GM12878 (cell line): ENCODE results near the gene FOXO1. TPM values are rescaled to one million over a fixed set of nuclear protein-coding genes. Genes with fewer than 3 reads are reported as not detected.

Source experiments
- ATF7 ChIP-seq: fragments of 450-650 bp; IDR thresholded peaks from 2 replicates; pipeline ENCODE4 v1.6.1; 2016; ENCODE audit warnings: low read depth, mild to moderate bottlenecking
- BCL3 ChIP-seq: IDR thresholded peaks from 2 replicates; pipeline ENCODE4 v1.6.1; 2011; ENCODE audit warnings: borderline replicate concordance, low read depth, mild to moderate bottlenecking, moderate library complexity, low read length; ENCODE audit not compliant: insufficient read depth, poor library complexity, severe bottlenecking
- BHLHE40 ChIP-seq, 2 experiments: fragments of 450-650 bp in 1 of 2; IDR thresholded peaks; 2 replicates each; pipeline ENCODE4 v1.6.1; 2011 to 2017; ENCODE audit warnings: low read depth in 2 of 2, borderline replicate concordance in 1 of 2, improper control_type of control experiment in 1 of 2, low read length in 1 of 2, mild to moderate bottlenecking in 1 of 2
- CHD2 ChIP-seq: IDR thresholded peaks from 2 replicates; pipeline ENCODE4 v1.6.1; 2011; ENCODE audit warnings: low read depth, low read length, improper control_type of control experiment, borderline replicate concordance
- EP300 ChIP-seq, 2 experiments: fragments of 150-350 bp in 1 of 2; IDR thresholded peaks; 2 replicates each; pipeline ENCODE4 v1.6.1; 2011 to 2012; ENCODE audit warnings: low read depth in 2 of 2, low read length in 2 of 2, borderline replicate concordance in 1 of 2, improper control_type of control experiment in 1 of 2, inconsistent platforms in 1 of 2; ENCODE audit not compliant: control insufficient read depth in 1 of 2
- ETV6 ChIP-seq, 2 experiments: fragments of 450-650 bp in 1 of 2; IDR thresholded peaks in 1 of 2; conservative IDR thresholded peaks in 1 of 2; 2 replicates each; pipeline ENCODE4 v1.6.1; 2014; ENCODE audit warnings: antibody characterized with exemption in 1 of 2, borderline replicate concordance in 1 of 2, low read depth in 1 of 2, mild to moderate bottlenecking in 1 of 2, moderate library complexity in 1 of 2
- MEF2A ChIP-seq: IDR thresholded peaks from 2 replicates; pipeline ENCODE4 v1.6.1; 2011; ENCODE audit warnings: low read depth, mild to moderate bottlenecking, low read length, moderate library complexity; ENCODE audit not compliant: insufficient read depth
- MEF2B ChIP-seq: fragments of 450-650 bp; IDR thresholded peaks from 2 replicates; pipeline ENCODE4 v1.6.1; 2018; ENCODE audit warnings: mild to moderate bottlenecking, moderate library complexity; ENCODE audit not compliant: partially characterized antibody, poor library complexity, severe bottlenecking
- MXI1 ChIP-seq: fragments of 150-350 bp; IDR thresholded peaks from 2 replicates; pipeline ENCODE4 v1.6.1; 2011; ENCODE audit warnings: low read depth, mild to moderate bottlenecking, inconsistent platforms, low read length, improper control_type of control experiment
- NR2C2 ChIP-seq: IDR thresholded peaks from 2 replicates; pipeline ENCODE4 v1.6.1; 2011; ENCODE audit warnings: borderline replicate concordance, low read depth; ENCODE audit not compliant: control insufficient read depth, insufficient read length
- NRF1 ChIP-seq: conservative IDR thresholded peaks from 2 replicates; pipeline ENCODE4 v1.6.1; 2011; ENCODE audit warnings: mild to moderate bottlenecking, low read depth, low read length, improper control_type of control experiment
- PRDM15 ChIP-seq: fragments of 450-650 bp; formaldehyde crosslinking; IDR thresholded peaks from 2 replicates; pipeline ENCODE4 v1.4.0; 2020; ENCODE audit warnings: mild to moderate bottlenecking, moderate library complexity
- RUNX3 ChIP-seq: IDR thresholded peaks from 2 replicates; pipeline ENCODE4 v1.6.1; 2012; ENCODE audit warnings: low read length, inconsistent platforms
- TAF1 ChIP-seq: IDR thresholded peaks from 2 replicates; pipeline ENCODE4 v1.6.1; 2011; ENCODE audit warnings: mild to moderate bottlenecking, low read depth, low read length, borderline replicate concordance
- TCF7 ChIP-seq: IDR thresholded peaks from 2 replicates; pipeline ENCODE4 v1.6.1; 2014; ENCODE audit warnings: antibody characterized with exemption, borderline replicate concordance
- ZNF24 ChIP-seq: fragments of 450-650 bp; IDR thresholded peaks from 2 replicates; pipeline ENCODE4 v1.6.1; 2017; ENCODE audit warnings: antibody characterized with exemption, mild to moderate bottlenecking
- polyA plus RNA-seq, 11 experiments: library from polyadenylated mRNA; depleted of rRNA in 4 of 11; unstranded in 6 of 11; stranded (reverse) in 5 of 11; fragments of >200 nt; fragmentation: Nextera tagmentation in 4 of 11; fragmentation: Illumina TruSeq in 1 of 11; extraction: Ambion mirVana in 4 of 11; extraction: Trizol in 1 of 11; gene quantifications; 1 replicate in 1 of 11; 2 replicates in 10 of 11; pipeline versions ENCODE4 v1.2.1 to v1.2.3, GENCODE V29; 2011 to 2016; ENCODE audit warnings: inconsistent platforms in 2 of 11, missing spikeins in 2 of 11, low read depth in 1 of 11
- total RNA-seq, 4 experiments: library from RNA; depleted of rRNA in 3 of 4; stranded (reverse); fragments of >200 nt in 3 of 4; fragmentation: Illumina TruSeq in 1 of 4; extraction: Trizol in 1 of 4; gene quantifications; 2 replicates each; pipeline versions ENCODE4 v1.2.1 to v1.2.3, GENCODE V29; 2013 to 2021
- TF ChIP-seq, protein P1 (sequence below): fragments of 450-650 bp; IDR thresholded peaks from 2 replicates; pipeline ENCODE4 v1.6.1; 2017; ENCODE audit warnings: mild to moderate bottlenecking
- TF ChIP-seq, protein P2 (sequence below): fragments of 450-650 bp; IDR thresholded peaks from 2 replicates; pipeline ENCODE4 v1.6.1; 2017; ENCODE audit warnings: borderline replicate concordance

Gene FOXO1
- total and polyA plus RNA-seq, 10 of the 15 experiments (the other 5 are each of a cell fraction or from before 2014, with no cell fraction given): 0.58 to 8.3 (median 0.88) TPM

DNA sequence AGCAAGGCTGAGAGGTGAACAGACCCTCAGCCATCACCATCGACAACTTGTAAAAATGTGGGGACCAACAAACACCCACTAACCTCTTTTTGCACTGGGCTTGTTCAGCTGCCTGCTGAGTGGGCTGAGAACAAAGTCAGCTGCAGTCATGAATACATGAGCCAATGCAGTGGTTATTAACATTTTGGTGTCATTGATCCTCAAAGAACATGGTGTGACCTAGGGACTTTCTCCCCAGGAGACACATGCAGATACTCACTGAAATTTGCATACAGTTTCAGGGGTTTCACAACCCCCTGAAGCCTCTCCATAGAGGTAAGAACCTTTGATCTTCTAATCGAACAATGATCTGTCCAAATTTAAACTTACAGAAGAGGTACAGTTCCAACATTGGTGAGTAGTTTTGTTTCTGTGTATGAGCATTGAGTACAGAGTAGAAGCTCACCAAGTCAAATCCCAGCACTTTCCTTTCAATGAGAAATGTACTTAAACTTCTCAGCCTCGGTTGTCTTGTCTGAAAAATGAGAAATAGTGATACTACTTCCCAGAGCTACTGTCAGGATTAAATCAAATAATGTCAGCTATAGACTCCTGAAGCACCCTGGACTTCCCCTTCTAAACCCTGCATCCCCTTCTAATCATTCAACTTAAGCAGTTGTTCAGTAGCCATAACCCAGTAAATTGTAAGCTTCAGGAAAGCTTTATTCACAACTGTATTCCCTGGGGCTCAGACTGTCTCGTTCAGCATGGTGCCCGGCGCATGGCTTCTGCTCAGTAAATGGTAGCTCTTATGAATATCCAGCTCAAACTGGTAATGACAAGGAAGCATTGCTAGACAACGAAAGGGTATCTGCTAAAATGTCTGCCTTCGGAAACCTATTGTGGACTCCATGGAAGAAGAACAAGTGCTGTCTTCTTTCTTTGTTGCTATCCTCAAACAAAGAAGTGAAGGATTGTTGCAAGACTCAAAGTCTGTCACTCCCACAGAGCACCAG lies 148.7 kb downstream of the FOXO1 start (continued):
- TF ChIP-seq TCF7 (peak; percentile 63; the same call in 1 of the 2 replicates), MEF2B (peak; percentile 69), BCL3 (no peak), NR2C2 (no peak), PRDM15 (no peak), ATF7 (peak; percentile 48; the same call in 1 of the 2 replicates), EP300 (IDR thresholded peaks at IDR 0.05; ENCODE audit: borderline replicate concordance in 1 of 2, control insufficient read depth in 1 of 2, low read depth in 2 of 2, low read length in 2 of 2) (peak; percentile 49 to 82; a peak in 2 of 4 replicates), NRF1 (no peak), RUNX3 (peak; percentile 69), ZNF24 (peak; percentile 23; the same call in 1 of the 2 replicates), MXI1 (0 out of 2 replicates have a peak, but pooled peaks have one; percentile 18), ETV6 (conservative IDR thresholded peaks at IDR 0.05 in 1 of 2, IDR thresholded peaks at IDR 0.05 in 1 of 2; ENCODE audit: borderline replicate concordance in 1 of 2, low read depth in 1 of 2) (peak in 1 of 2 experiments; percentile 36; a peak in 1 of 4 replicates), BHLHE40 (IDR thresholded peaks at IDR 0.05; ENCODE audit: borderline replicate concordance in 1 of 2, low read depth in 2 of 2, low read length in 1 of 2) (peak; percentile 83 to 84), MEF2A (0 out of 2 replicates have a peak, but pooled peaks have one; percentile 52), CHD2 (0 out of 2 replicates have a peak, but pooled peaks have one; percentile 53), TAF1 (0 out of 2 replicates have a peak, but pooled peaks have one; percentile 27)
- TF ChIP-seq, protein P1, sequence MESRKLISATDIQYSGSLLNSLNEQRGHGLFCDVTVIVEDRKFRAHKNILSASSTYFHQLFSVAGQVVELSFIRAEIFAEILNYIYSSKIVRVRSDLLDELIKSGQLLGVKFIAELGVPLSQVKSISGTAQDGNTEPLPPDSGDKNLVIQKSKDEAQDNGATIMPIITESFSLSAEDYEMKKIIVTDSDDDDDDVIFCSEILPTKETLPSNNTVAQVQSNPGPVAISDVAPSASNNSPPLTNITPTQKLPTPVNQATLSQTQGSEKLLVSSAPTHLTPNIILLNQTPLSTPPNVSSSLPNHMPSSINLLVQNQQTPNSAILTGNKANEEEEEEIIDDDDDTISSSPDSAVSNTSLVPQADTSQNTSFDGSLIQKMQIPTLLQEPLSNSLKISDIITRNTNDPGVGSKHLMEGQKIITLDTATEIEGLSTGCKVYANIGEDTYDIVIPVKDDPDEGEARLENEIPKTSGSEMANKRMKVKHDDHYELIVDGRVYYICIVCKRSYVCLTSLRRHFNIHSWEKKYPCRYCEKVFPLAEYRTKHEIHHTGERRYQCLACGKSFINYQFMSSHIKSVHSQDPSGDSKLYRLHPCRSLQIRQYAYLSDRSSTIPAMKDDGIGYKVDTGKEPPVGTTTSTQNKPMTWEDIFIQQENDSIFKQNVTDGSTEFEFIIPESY: no peak
- TF ChIP-seq, protein P2, sequence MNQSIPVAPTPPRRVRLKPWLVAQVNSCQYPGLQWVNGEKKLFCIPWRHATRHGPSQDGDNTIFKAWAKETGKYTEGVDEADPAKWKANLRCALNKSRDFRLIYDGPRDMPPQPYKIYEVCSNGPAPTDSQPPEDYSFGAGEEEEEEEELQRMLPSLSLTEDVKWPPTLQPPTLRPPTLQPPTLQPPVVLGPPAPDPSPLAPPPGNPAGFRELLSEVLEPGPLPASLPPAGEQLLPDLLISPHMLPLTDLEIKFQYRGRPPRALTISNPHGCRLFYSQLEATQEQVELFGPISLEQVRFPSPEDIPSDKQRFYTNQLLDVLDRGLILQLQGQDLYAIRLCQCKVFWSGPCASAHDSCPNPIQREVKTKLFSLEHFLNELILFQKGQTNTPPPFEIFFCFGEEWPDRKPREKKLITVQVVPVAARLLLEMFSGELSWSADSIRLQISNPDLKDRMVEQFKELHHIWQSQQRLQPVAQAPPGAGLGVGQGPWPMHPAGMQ: no peak
